Regular cardiac myocyte (primary cell): ENCODE measurements around the gene C17orf75. TPM values are rescaled to one million over a fixed set of nuclear protein-coding genes. Genes with fewer than 3 reads are reported as not detected.

Source experiments
- total RNA-seq: library from RNA; depleted of rRNA; stranded (reverse); fragments of >200 nt; gene quantifications from 2 replicates; pipeline ENCODE4 v1.2.3, GENCODE V29; 2014

Gene C17orf75, protein sequence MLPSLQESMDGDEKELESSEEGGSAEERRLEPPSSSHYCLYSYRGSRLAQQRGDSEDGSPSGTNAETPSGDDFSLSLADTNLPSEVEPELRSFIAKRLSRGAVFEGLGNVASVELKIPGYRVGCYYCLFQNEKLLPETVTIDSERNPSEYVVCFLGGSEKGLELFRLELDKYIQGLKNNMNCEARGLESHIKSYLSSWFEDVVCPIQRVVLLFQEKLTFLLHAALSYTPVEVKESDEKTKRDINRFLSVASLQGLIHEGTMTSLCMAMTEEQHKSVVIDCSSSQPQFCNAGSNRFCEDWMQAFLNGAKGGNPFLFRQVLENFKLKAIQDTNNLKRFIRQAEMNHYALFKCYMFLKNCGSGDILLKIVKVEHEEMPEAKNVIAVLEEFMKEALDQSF
- total RNA-seq = 15.9 and 19.2 TPM in 2 replicates

DNA sequence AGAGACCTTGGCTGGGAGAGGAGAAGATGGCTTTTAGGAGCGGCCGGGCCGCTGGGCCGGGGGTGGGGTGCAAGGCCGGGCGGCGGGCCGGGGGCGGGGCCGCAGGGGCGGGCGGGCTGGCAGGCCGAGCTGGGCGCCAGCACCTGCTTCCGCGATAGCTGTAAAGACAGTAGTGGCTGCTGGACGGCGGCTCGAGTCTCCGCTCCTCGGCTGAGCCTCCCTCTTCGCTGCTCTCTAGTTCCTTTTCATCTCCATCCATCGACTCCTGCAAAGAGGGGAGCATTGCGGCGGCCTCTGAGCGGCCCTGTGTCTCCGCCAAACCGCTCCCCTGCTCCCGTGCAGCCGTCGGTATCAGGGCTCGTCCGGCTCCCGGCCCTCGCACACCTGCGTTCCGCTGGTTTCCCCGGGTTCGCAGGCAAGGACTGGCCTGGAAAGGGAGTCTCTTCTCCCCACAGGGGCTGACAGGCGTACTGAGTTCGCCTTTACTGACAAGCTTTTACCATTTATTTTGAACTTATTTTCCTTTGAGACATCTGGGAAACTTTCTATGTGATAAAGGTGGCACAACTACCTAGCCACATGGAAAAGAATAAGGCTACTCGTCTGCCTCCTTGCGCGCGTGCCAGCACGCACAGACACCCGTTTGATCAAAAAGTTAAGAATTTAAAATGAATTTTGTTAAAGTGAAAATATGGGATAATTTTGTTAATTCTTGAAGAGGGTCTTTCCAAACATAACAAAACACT is at the start of gene C17orf75:
Gene C17orf75, minus strand, starts transcription at position 317 of the 746 bp plus-strand sequence. Its CDS starts 34 bp downstream, at position 283.

DNA sequence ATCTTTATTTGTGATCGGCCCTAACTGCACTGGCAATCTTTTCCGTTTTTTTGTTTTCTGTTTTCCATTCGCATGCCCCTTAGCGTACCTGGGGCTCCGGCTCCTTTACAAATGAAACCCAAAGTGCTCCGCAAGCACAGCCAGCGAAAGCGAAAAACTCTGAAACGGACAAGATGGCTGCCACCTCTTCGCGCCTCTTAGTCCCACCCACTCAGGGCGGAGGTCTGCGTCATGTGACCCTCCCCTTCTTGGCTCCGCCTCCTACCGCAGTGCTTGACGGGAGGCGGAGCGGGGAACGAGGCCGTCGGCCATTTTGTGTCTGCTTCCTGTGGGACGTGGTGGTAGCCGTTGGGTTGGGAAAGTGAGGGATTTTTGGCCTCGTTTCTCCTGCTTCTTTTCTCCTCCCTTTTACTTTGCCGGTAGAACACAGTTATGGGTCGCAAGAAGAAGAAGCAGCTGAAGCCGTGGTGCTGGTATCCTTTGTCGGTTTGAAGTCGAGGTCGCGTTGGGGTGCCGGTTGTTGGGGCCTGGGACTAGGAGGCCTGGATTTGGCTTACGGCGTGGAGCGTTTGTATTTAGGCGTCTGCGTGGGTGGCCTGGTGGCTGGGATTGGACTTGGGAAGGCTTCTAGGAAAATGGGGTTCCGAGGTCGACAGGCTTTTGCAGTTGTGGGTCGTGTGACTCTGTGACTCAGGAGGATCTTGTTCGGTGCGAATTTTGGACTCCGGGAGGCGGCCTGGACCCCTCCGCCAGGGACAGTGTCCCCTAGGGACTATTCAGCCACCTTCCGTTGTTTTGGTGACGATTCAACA is 8.1 kb upstream of the C17orf75 start, which contains the start of gene ZNF207:
Gene ZNF207, plus strand, starts transcription at position 304 of the 812 bp plus-strand sequence. Its CDS starts 129 bp downstream, at position 433.

Other genes starting within 250 kb of the C17orf75 start
- gene RHOT1, start 199.7 kb downstream of the C17orf75 start, total RNA-seq = 43.1 and 55.8 TPM in 2 replicates
- gene RHBDL3, start 76.3 kb downstream of the C17orf75 start, total RNA-seq = under 0.01 TPM in 1 of 2 replicates, not detected in the other
- 76.7 and 86.3 TPM in 2 replicates for gene ZNF207, start 8.0 kb upstream of the C17orf75 start, total RNA-seq
- gene PSMD11, start 102.3 kb upstream of the C17orf75 start, total RNA-seq = 73.9 and 137 TPM in 2 replicates
- 0.56 and 2.1 TPM in 2 replicates for gene CDK5R1, start 144.8 kb upstream of the C17orf75 start, total RNA-seq